H9 (cell line): ENCODE measurements around the gene KRTAP10-8. TPM values are rescaled to one million over a fixed set of nuclear protein-coding genes. Genes with fewer than 3 reads are reported as not detected.

ENCODE experiments used
- DNase-seq: peaks from one replicate; pipeline ENCODE4 v3.0.0-alpha.2; 2017
- H2AFZ ChIP-seq: one replicate; pipeline ENCODE4 v1.6.1; 2013; ENCODE audit warnings: mild to moderate bottlenecking, low read length, control low read depth, moderate library complexity
- H2AK5ac ChIP-seq: 2 replicates; pipeline ENCODE4 v1.6.1; 2013; ENCODE audit warnings: low read length, control low read depth, mixed read lengths; ENCODE audit not compliant: insufficient read length
- H2BK120ac ChIP-seq: one replicate; pipeline ENCODE4 v1.6.1; 2013; ENCODE audit warnings: low read depth, mild to moderate bottlenecking, low read length, control low read depth, inconsistent platforms; ENCODE audit not compliant: poor library complexity, severe bottlenecking
- H2BK12ac ChIP-seq: 2 replicates; pipeline ENCODE4 v1.6.1; 2013; ENCODE audit warnings: low read length, control low read depth, mixed read lengths, low read depth; ENCODE audit not compliant: insufficient read length
- H2BK15ac ChIP-seq: 2 replicates; pipeline ENCODE4 v1.6.1; 2013; ENCODE audit warnings: low read depth, low read length, control low read depth
- H2BK20ac ChIP-seq: one replicate; pipeline ENCODE4 v1.6.1; 2013; ENCODE audit warnings: low read depth, mild to moderate bottlenecking, low read length, control low read depth, inconsistent platforms; ENCODE audit not compliant: poor library complexity, severe bottlenecking
- H2BK5ac ChIP-seq: 2 replicates; pipeline ENCODE4 v1.6.1; 2013; ENCODE audit warnings: low read length, control low read depth, mixed read lengths; ENCODE audit not compliant: insufficient read length
- H3K14ac ChIP-seq: 2 replicates; pipeline ENCODE4 v1.6.1; 2013; ENCODE audit warnings: low read length, control low read depth; ENCODE audit not compliant: insufficient read depth
- H3K18ac ChIP-seq: 2 replicates; pipeline ENCODE4 v1.6.1; 2013; ENCODE audit warnings: low read depth, mild to moderate bottlenecking, mixed read lengths, low read length, control low read depth; ENCODE audit not compliant: insufficient read length
- H3K23ac ChIP-seq: 2 replicates; pipeline ENCODE4 v1.6.1; 2013; ENCODE audit warnings: low read length, control low read depth, mixed read lengths, low read depth; ENCODE audit not compliant: insufficient read length
- H3K23me2 ChIP-seq: 2 replicates; pipeline ENCODE4 v1.6.1; 2013; ENCODE audit warnings: low read depth, mild to moderate bottlenecking, mixed read lengths, low read length, control low read depth; ENCODE audit not compliant: insufficient read length, poor library complexity, severe bottlenecking
- H3K27ac ChIP-seq: 2 replicates; pipeline ENCODE4 v1.5.1; 2013; ENCODE audit warnings: low read length, control low read depth, mixed read lengths, low read depth; ENCODE audit not compliant: insufficient read length
- H3K27me3 ChIP-seq: 2 replicates; pipeline ENCODE4 v1.6.1; 2013; ENCODE audit warnings: low read length, control low read depth, inconsistent platforms; ENCODE audit not compliant: insufficient read depth
- H3K4ac ChIP-seq: 2 replicates; pipeline ENCODE4 v1.6.1; 2013; ENCODE audit warnings: low read depth, mild to moderate bottlenecking, control low read depth, inconsistent platforms, low read length, moderate library complexity
- H3K4me1 ChIP-seq: 2 replicates; pipeline ENCODE4 v1.6.1; 2013; ENCODE audit warnings: low read length, control low read depth, inconsistent platforms; ENCODE audit not compliant: insufficient read depth
- H3K4me2 ChIP-seq: 2 replicates; pipeline ENCODE4 v1.6.1; 2013; ENCODE audit warnings: low read length, control low read depth, mixed read lengths; ENCODE audit not compliant: insufficient read length, insufficient read depth
- H3K56ac ChIP-seq: 2 replicates; pipeline ENCODE4 v1.6.1; 2013; ENCODE audit warnings: low read depth, mild to moderate bottlenecking, mixed read lengths, low read length, control low read depth; ENCODE audit not compliant: insufficient read length
- H3K79me1 ChIP-seq: 2 replicates; pipeline ENCODE4 v1.6.1; 2013; ENCODE audit warnings: low read depth, mild to moderate bottlenecking, moderate library complexity, low read length, control low read depth, inconsistent platforms; ENCODE audit not compliant: insufficient read depth, poor library complexity, severe bottlenecking
- H3K79me2 ChIP-seq: 2 replicates; pipeline ENCODE4 v1.6.1; 2013; ENCODE audit warnings: low read length, control low read depth, inconsistent platforms; ENCODE audit not compliant: insufficient read depth
- H3K9ac ChIP-seq: 2 replicates; pipeline ENCODE4 v1.6.1; 2013; ENCODE audit warnings: low read length, control low read depth, mixed read lengths; ENCODE audit not compliant: insufficient read length; ENCODE audit errors: extremely low read depth
- H3K9me3 ChIP-seq: one replicate; pipeline ENCODE4 v1.6.1; 2013; ENCODE audit warnings: low read depth, low read length, inconsistent platforms; ENCODE audit not compliant: control insufficient read depth
- H3T11ph ChIP-seq: one replicate; pipeline ENCODE4 v1.6.1; 2013; ENCODE audit warnings: mild to moderate bottlenecking, low read length, control low read depth, inconsistent platforms
- H4K20me1 ChIP-seq: one replicate; pipeline ENCODE4 v1.6.1; 2013; ENCODE audit not compliant: control insufficient read depth, insufficient read length, insufficient read depth
- H4K5ac ChIP-seq: 2 replicates; pipeline ENCODE4 v1.6.1; 2013; ENCODE audit warnings: low read depth, mild to moderate bottlenecking, mixed read lengths, low read length, control low read depth; ENCODE audit not compliant: insufficient read length
- H4K8ac ChIP-seq: replicated peaks from 2 replicates; pipeline ENCODE4 v1.6.1; 2013; ENCODE audit warnings: low read length, control low read depth, mixed read lengths, low read depth; ENCODE audit not compliant: insufficient read length
- H4K91ac ChIP-seq: 2 replicates; pipeline ENCODE4 v1.6.1; 2013; ENCODE audit warnings: low read depth, mild to moderate bottlenecking, moderate library complexity, mixed read lengths, low read length, control low read depth; ENCODE audit not compliant: insufficient read length
- H3K27ac Mint-ChIP-seq, 3 experiments: 2 replicates in 2 of 3; 3 replicates in 1 of 3; pipeline ENCODE4 v1.8.0; 2020 to 2021; ENCODE audit warnings: mixed read lengths in 3 of 3, mild to moderate bottlenecking in 1 of 3, moderate library complexity in 1 of 3
- H3K27me3 Mint-ChIP-seq: 2 replicates; pipeline ENCODE4 v1.8.0; 2021; ENCODE audit warnings: low read depth, mild to moderate bottlenecking, moderate library complexity, mixed read lengths
- H3K36me3 Mint-ChIP-seq, 3 experiments: 2 replicates in 2 of 3; 3 replicates in 1 of 3; pipeline ENCODE4 v1.8.0; 2020 to 2021; ENCODE audit warnings: low read depth in 3 of 3, mixed read lengths in 3 of 3; ENCODE audit not compliant: insufficient read depth in 1 of 3
- H3K4me1 Mint-ChIP-seq, 2 experiments: 2 replicates each; pipeline ENCODE4 v1.8.0; 2020; ENCODE audit warnings: mixed read lengths in 2 of 2
- H3K4me3 Mint-ChIP-seq, 2 experiments: 2 replicates in 1 of 2; 3 replicates in 1 of 2; pipeline ENCODE4 v1.8.0; 2020 to 2021; ENCODE audit warnings: mild to moderate bottlenecking in 2 of 2, mixed read lengths in 2 of 2, moderate library complexity in 1 of 2
- H3K9me3 Mint-ChIP-seq, 2 experiments: 2 replicates in 1 of 2; 3 replicates in 1 of 2; pipeline ENCODE4 v1.8.0; 2020; ENCODE audit warnings: mild to moderate bottlenecking in 2 of 2, mixed read lengths in 2 of 2, moderate library complexity in 1 of 2
- CTCF ChIP-seq: fragments of 200-600 bp; sonication (generic); conservative IDR thresholded peaks from 3 replicates; pipeline ENCODE4 v1.8.0; 2021; ENCODE audit warnings: antibody characterized with exemption, mild to moderate bottlenecking
- total RNA-seq: library from RNA; stranded (reverse); gene quantifications from 2 replicates; pipeline ENCODE4 v1.2.1, GENCODE V29; 2021

KRTAP10-8 gene
- total RNA-seq, 1 experiment from 2014 or later: not detected

GRCh38 chr21:44623575-44623974 lies 11.7 kb downstream of the KRTAP10-8 start:
- peaks cover 12 to 46% (median 30%) of the 10 kb centered on the region in 3 experiments for H3K36me3 Mint-ChIP-seq
- Histone ChIP-seq H3K56ac (no peak overlapping the region), H2AFZ (no peak overlapping the region), H3K79me1 (no peaks in the 10 kb centered on the region), H4K91ac (no peak overlapping the region), H3K27ac (no peak overlapping the region), H2AK5ac (no peak overlapping the region), H3K27me3 (no peaks in the 10 kb centered on the region), H2BK15ac (no peak overlapping the region), H3K14ac (no peak overlapping the region), H3K4me1 (no peaks in the 10 kb centered on the region), H3K79me2 (no peaks in the 10 kb centered on the region), H3T11ph (no peak overlapping the region), H2BK5ac (no peak overlapping the region), H2BK120ac (no peak overlapping the region), H4K20me1 (no peaks in the 10 kb centered on the region), H3K23me2 (no peaks in the 10 kb centered on the region), H2BK12ac (no peak overlapping the region), H3K9me3 (peaks cover 4% of the 10 kb centered on the region), H4K8ac (no peak overlapping the region), H3K4ac (no peak overlapping the region), H3K23ac (no peak overlapping the region), H2BK20ac (no peak overlapping the region), H3K4me2 (no peak overlapping the region), H3K9ac (no peak overlapping the region), H3K18ac (no peak overlapping the region), H4K5ac (no peak overlapping the region)
- peaks cover 5% of the 10 kb centered on the region for H3K27me3 Mint-ChIP-seq
- no peak overlapping the region for H3K27ac Mint-ChIP-seq
- peaks cover 6 to 7% of the 10 kb centered on the region in 2 experiments; a peak in 3 of 4 replicates for H3K4me1 Mint-ChIP-seq
- no peak for DNase-seq
- no peak overlapping the region for H3K4me3 Mint-ChIP-seq
- TF ChIP-seq CTCF: no peak
- H3K9me3 Mint-ChIP-seq: peaks cover 50 to 54% of the 10 kb centered on the region in 2 experiments
